ENCODE data around the gene ARMH4.

- TF ChIP-seq CTCF (IDR thresholded peaks at IDR 0.05; ENCODE audit: low read depth, low read length, poor library complexity, severe bottlenecking) (no peak), EZH2phosphoT487 (IDR thresholded peaks at IDR 0.05; ENCODE audit: borderline replicate concordance, low read length) (no peak)
Measured at GRCh38 chr14:57974896-57975295, 177.1 kb downstream of the ARMH4 start.

Data from DOHH2 (cell line).